GM19025 (cell line): ENCODE measurements around the gene MGARP.
A peak's percentile ranks its signal among the peaks of the same experiment; 100 is the strongest.
"Not testable (repeated sequence)": the region's sequence is repeated elsewhere in the genome, so short reads cannot be mapped to it uniquely, and the experiment has no call there.

Source experiments
- ATAC-seq: cut with Tn5 transposase; IDR thresholded peaks from one replicate; pipeline ENCODE4 v1.9.1; 2021; ENCODE audit warnings: mild to moderate bottlenecking, low read depth, moderate library complexity; ENCODE audit not compliant: unreplicated experiment

Gene MGARP

GRCh38 chr4:139297001-139297410 is 17.0 kb upstream of the MGARP start:
- no peak for ATAC-seq

DNA sequence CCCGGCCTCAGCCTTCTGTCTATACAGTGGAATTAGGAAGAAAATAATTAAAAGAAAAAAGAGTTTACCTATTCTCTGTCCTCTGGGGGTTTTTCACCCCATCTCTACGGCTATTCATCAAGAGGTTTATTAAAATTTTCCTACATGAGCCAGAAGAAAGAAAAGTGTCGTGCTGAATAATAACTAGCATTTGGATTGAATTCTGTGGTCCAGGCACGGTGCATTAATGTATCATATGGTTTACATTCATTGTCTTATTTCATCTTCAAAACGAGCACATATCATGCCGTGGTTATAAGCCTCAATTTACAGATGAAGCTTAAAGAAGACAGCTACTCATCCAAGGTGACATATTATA is 15.9 kb upstream of the MGARP start:
- ATAC-seq: no peak

DNA sequence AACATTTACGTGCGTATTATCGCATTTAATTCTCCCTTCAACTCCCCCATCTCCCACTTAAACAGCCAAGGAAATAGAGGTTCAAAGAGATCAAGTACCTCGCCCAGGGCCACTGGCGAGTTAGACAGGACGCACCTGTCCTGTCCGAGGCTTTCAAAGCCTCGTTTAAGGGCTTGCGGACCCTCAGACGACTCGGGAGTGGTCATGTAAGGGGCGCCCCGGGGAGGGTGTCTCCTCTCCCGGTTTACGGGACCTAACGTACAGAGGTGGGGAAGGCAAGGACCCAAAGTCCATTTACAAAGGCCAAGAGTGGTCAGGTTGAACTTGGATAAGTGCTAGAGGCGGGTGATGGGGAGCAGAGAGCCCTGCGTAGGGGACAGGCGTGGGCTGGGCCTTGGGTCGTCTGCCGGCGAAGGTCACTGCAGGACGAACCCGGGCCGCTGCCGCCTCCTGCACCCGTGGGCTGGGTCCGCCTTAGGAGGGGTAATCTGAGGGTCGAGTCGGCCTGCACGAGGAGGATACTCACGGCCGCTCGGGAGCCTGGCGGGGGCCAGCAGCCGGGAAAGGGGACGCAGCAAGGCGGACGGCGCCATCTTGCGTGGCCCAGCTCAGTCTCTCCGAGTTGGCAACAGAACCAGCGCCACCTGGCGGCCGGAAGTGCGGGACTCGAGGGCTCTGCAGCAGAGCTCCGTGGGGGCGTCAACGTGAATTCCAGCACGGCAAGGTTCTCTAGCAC is 15.3 kb upstream of the MGARP start:
- peak; percentile 94 for ATAC-seq

GRCh38 chr4:139286186-139286698 is 6.2 kb upstream of the MGARP start:
- ATAC-seq: no peak

DNA sequence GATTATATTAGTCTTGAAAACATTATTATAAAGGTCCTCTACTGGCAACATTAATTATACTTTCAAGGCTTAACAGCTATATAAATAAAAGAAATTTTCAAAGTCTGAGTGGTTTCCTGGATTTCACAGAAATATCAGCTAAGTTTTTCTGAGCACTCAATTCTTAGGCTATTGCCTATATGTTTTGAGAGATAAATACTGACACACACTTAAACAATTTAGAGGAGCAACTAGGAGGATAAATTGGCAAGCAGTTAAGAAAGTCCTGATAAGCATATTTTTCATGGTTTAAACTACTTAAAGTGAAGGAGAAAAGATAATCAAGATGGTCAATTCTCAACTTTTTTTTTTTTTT is 2.7 kb upstream of the MGARP start:
- no peak for ATAC-seq

DNA sequence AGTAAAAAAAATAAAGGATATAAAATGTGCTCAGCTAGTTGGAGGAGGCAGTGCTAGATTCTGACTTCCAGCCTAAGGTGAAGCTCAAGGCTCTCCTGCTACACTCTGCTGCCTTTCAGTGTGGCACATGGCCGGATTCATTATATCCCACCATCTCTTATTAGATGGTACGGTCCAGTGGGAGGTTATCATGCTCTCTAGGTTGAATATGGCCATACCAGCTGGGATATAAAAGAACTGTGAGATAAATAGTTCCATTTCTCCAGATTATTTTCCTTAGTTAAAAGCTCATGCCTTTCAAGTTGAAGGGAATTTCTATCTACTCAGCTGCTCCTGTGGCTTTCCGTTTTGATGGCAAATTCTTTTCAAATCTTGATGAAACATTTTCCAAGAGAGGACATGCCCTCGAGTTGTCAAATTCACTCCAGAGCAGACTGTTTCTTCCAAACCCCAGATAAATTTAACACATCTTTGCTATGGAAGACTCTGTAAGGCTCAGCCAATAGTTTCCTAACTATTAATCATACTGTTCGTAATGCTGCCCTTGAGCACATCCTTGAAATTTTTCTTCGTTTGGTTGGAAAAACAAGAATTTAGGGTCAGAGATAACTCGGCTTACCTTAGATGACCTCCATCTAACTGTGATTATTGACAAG is 2.2 kb upstream of the MGARP start:
- no peak for ATAC-seq

DNA sequence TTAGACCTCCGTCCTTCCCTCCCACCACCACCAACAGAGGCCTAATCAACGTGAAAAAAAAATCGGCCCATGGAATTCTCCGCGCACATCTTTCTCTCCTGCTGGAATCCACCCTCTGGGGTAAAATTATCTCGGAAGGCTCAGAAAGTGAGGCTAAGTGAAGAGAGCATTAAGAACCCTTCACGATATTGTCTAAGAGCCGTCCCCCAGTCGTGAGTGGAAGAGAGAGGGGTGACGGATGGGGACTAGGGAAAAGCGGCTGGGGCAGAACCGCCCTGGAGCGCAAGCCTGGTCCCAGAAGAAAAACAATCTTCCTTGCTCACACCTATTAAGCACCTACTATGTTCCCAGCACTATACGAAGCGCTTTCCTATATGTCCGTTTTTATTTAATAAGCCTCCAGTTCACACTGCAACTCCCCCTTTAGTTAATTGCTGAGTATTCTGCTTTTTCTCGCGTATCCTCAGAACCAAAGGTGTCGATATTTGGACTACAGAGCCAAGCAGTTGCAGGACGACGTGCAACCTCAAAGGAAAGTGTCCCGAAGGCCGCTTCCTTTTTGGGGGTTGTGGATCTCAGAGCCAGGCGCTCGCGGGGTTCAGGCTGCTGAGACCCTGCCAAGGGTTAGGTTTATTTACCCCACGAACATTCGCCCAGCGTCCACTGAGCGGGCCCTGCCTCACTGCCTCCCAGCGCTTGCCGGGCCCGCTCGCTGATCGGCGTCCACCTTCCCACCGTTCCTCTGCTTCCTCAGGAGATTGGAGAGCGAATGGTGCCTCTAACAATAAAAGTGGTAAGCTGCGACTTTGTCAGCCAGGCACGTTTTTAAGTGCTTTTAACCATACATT is 889 bp downstream of the MGARP start:
- no peak for ATAC-seq

DNA sequence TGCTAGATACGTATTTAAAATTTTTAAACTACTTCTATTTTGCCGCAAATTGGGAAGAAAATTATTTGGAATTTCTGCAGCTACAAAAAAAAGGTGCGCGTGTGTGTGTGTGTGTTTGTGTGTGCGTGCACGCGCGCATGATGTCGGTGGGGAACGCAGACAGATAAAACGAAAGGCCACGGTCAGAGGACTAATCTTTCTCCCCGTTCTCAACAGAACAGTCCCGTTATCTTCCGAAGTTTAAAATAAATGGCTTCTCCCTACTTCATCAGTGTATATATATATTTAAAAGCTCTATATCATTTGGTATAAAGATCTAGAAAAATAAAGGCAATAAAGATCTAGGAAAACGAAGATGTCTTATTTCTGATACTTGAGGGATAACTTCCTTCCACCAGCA is 1.5 kb downstream of the MGARP start:
- no peak for ATAC-seq

DNA sequence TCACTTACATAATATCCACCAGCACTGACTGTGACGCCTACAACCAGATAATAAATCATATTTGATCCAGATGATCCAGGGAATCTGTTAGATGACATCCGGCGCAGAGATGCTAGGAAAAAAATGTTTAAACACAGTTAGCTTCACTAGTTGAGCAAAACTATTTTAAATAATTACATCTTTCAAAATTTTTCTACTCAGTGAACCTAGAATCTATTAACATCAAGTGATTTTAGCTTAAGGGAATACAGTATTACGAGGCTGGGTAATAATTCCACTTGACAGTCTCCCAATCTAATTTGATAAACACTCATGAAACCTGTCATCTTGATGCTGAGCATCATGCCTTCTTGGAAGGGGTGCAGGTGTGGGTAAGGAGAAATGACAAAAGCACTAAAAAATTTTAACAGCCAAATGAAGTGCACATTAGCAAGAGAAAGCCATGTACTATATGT is 4.7 kb downstream of the MGARP start:
- no peak for ATAC-seq

- no peak for ATAC-seq
These were observed 5.2 kb downstream of the MGARP start for GRCh38 chr4:139274790-139275189.

- ATAC-seq: no peak
These were observed 6.2 kb downstream of the MGARP start for GRCh38 chr4:139273835-139274234.

- no peak for ATAC-seq
These were observed 12.7 kb downstream of the MGARP start for GRCh38 chr4:139267301-139267700.

GRCh38 chr4:139266583-139267257 is 13.3 kb downstream of the MGARP start:
- ATAC-seq: peak; percentile 95

- no peak for ATAC-seq
These were observed 13.8 kb downstream of the MGARP start for GRCh38 chr4:139266208-139266582.

DNA sequence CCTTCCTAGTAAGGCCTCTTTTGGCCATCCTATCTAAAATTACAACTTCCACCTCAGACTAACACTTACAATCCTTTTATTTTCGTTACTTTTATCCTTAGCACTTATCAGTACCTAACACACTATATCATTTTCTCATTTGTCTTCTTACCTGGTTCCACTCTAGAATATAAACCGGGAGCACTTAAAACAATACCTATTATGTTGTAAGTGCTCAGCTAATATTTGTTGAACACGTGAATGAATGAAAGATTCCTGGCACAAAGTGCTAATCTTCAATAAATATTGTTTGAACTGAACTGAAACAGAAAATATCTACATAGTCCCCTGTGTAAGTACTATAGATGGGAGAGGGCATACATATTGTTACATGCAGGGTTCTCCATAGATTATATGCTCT is 14.4 kb downstream of the MGARP start:
- ATAC-seq: no peak

DNA sequence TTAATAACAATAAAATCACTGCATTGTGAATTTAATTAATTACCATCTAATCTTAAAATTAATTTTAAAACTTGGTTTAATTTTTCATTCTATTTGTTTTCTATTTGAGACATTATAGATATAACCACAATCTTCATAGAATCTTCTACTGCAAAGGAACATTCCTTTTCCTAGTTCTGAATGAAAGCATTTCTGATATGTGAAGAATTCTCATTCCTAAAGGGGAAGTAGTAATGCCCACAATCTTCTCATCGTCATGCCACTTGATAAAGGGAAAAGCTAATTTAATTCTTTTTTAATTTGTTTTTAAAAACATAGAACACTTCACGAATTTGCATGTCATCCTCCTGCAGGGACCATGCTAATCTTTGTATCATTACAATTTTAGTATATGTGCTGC is 23.7 kb downstream of the MGARP start:
- ATAC-seq: no peak

DNA sequence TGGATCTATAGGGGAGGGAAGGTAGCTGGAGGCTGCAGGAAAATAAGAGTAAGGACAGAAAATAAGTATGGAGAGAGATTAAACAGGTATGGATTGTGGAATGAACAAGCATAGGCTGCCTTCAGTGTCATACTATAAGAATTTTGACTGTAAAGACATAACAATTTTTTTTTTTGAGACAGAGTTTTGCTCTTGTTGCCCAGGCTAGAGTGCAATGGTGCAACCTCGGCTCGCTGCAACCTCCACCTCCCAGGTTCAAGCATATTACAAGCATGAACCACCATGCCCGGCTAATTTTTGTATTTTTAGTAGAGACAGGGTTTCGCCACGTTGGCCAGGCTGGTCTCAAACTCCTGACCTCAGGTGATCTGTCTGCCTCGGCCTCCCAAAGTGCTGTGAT is 24.4 kb downstream of the MGARP start:
- not testable (repeated sequence) for ATAC-seq

GRCh38 chr4:139253713-139254112 is 26.3 kb downstream of the MGARP start:
- ATAC-seq: no peak

GRCh38 chr4:139253046-139253445 is 27.0 kb downstream of the MGARP start:
- ATAC-seq: no peak

- ATAC-seq: no peak
These were observed 32.3 kb downstream of the MGARP start for GRCh38 chr4:139247700-139248238.
